ENCODE data around the gene NUFIP1. TPM values are rescaled to one million over a fixed set of nuclear protein-coding genes. Genes with fewer than 3 reads are reported as not detected.

The NUFIP1 gene
- total RNA-seq, 1 experiment from 2014 or later: 12.2 TPM

DNA sequence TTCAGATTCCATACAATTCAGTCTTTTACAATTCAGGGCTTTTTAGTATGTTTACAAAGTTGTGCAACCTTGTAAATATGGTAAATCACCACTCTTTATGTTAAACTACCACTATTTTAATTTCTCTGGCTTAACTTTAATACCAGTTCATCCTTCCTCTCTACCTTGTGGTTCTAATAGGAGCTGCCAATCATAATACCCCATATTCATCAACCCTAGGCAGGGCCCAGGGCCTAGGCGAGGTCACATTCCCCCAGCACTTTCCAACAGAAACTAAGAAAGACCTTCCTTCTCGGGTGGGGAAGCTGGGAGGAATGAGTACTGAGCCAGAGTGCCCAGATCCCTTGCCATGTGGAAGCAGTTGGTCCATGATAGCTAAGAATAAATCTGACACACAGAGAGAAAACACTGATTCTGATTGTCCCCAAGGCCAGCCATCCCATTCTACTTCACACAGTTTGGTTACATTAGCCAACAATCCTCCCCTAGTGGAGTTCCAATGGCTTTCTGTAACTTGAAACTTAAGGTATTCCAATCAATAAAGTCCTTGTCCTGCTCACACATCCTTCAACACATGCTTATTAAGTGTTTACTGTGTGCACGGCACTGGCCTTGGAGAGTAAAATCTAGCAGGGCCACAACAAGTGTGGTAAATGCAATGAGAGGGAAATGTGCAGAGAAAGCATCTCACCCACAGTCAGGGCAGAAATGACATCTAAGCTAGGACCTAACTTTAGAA lies 76.8 kb downstream of the NUFIP1 start:
- Histone ChIP-seq H3K4me2 (ENCODE audit: low read length) (no peak overlapping the region), H3K27me3 (ENCODE audit: insufficient read depth, low read length) (no peaks in the 10 kb centered on the region), H3K9ac (ENCODE audit: low read length) (no peak overlapping the region), H2AFZ (ENCODE audit: low read depth, low read length, poor library complexity, severe bottlenecking) (no peak overlapping the region), H3K79me2 (ENCODE audit: insufficient read depth, low read length) (no peaks in the 10 kb centered on the region), H3K4me3 (replicated peaks in 1 of 2; ENCODE audit: low read depth in 1 of 2, low read length in 2 of 2) (no peak overlapping the region), H3K4me1 (ENCODE audit: control insufficient read depth in 1 of 2, insufficient read depth in 2 of 2, low read length in 2 of 2) (peaks cover 4 to 6% of the 10 kb centered on the region in 2 experiments; a peak in 3 of 4 replicates), H3K36me3 (ENCODE audit: control insufficient read depth in 1 of 2, insufficient read depth in 2 of 2, low read length in 2 of 2) (no peaks in the 10 kb centered on the region), H3K9me2 (ENCODE audit: insufficient read depth) (no peaks in the 10 kb centered on the region), H3K9me3 (ENCODE audit: control insufficient read depth in 1 of 2, insufficient read depth in 1 of 2, low read depth in 1 of 2, low read length in 2 of 2) (peaks cover 6 to 12% of the 10 kb centered on the region in 2 experiments; a peak in 2 of 4 replicates), H4K20me1 (ENCODE audit: insufficient read depth) (no peaks in the 10 kb centered on the region), H3K27ac (ENCODE audit: low read depth, low read length) (no peak overlapping the region)
- ChIA-PET POLR2A (no interaction called here), CTCF (no interaction called here), RAD21 (ENCODE audit: low non-redundant PET in 1 of 2, low total read pairs in 2 of 2, uncharacterized antibody in 2 of 2, unreplicated experiment in 2 of 2) (no interaction called here)
- ATAC-seq (no peak), DNase-seq (ENCODE audit: low read depth, low spot score) (no peak)
- TF ChIP-seq EZH2 (IDR thresholded peaks at IDR 0.05) (no peak), CEBPB (IDR thresholded peaks at IDR 0.05; ENCODE audit: low read depth) (no peak), POLR2AphosphoS5 (IDR thresholded peaks at IDR 0.05; ENCODE audit: low read depth, low read length) (no peak), SIN3A (IDR thresholded peaks at IDR 0.05; ENCODE audit: low read depth) (no peak), YY1 (IDR thresholded peaks at IDR 0.05; ENCODE audit: extremely low read depth, insufficient replicate concordance, low read depth, low read length) (no peak), SP1 (IDR thresholded peaks at IDR 0.05; ENCODE audit: low read depth) (no peak)
- TF ChIP-seq, protein P1, sequence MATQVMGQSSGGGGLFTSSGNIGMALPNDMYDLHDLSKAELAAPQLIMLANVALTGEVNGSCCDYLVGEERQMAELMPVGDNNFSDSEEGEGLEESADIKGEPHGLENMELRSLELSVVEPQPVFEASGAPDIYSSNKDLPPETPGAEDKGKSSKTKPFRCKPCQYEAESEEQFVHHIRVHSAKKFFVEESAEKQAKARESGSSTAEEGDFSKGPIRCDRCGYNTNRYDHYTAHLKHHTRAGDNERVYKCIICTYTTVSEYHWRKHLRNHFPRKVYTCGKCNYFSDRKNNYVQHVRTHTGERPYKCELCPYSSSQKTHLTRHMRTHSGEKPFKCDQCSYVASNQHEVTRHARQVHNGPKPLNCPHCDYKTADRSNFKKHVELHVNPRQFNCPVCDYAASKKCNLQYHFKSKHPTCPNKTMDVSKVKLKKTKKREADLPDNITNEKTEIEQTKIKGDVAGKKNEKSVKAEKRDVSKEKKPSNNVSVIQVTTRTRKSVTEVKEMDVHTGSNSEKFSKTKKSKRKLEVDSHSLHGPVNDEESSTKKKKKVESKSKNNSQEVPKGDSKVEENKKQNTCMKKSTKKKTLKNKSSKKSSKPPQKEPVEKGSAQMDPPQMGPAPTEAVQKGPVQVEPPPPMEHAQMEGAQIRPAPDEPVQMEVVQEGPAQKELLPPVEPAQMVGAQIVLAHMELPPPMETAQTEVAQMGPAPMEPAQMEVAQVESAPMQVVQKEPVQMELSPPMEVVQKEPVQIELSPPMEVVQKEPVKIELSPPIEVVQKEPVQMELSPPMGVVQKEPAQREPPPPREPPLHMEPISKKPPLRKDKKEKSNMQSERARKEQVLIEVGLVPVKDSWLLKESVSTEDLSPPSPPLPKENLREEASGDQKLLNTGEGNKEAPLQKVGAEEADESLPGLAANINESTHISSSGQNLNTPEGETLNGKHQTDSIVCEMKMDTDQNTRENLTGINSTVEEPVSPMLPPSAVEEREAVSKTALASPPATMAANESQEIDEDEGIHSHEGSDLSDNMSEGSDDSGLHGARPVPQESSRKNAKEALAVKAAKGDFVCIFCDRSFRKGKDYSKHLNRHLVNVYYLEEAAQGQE (IDR thresholded peaks at IDR 0.05; ENCODE audit: low read depth): no peak
- intact Hi-C loops (cut with micrococcal nuclease): no loop called here
- no TSS peak for BruUV-seq (replicated peaks)

All from HCT116 (cell line).